ENCODE measurements around the gene APOA5. TPM values are rescaled to one million over a fixed set of nuclear protein-coding genes. Genes with fewer than 3 reads are reported as not detected.
A peak's percentile ranks its signal among the peaks of the same experiment; 100 is the strongest.

APOA5 gene
- total and polyA plus RNA-seq, 2 of the 13 experiments (the other 11 are each of a cell fraction or from before 2014, with no cell fraction given): 44.0 to 49.1 TPM

- TF ChIP-seq TSC22D2 (CRISPR knock-in tag; IDR thresholded peaks at IDR 0.05; ENCODE audit: borderline replicate concordance) (0 out of 2 replicates have a peak, but pooled peaks have one; percentile 32), CSRNP2 (CRISPR knock-in tag; conservative IDR thresholded peaks at IDR 0.05; ENCODE audit: low read depth) (no peak), MTF1 (CRISPR knock-in tag; IDR thresholded peaks at IDR 0.05) (no peak), ZNF512B (CRISPR knock-in tag; IDR thresholded peaks at IDR 0.05; ENCODE audit: borderline replicate concordance) (no peak), ATF3 (CRISPR knock-in tag; IDR thresholded peaks at IDR 0.05) (no peak), KMT2A (CRISPR knock-in tag; IDR thresholded peaks at IDR 0.05) (0 out of 2 replicates have a peak, but pooled peaks have one; percentile 59), KLF16 (CRISPR knock-in tag; IDR thresholded peaks at IDR 0.05) (peak in 1 of 2 experiments; percentile 82; a peak in 2 of 4 replicates), DMAP1 (CRISPR knock-in tag; IDR thresholded peaks at IDR 0.05) (0 out of 2 replicates have a peak, but pooled peaks have one; percentile 62), MNT (IDR thresholded peaks at IDR 0.05) (no peak; the same call in 1 of the 2 replicates), ZNF276 (CRISPR knock-in tag; IDR thresholded peaks at IDR 0.05; ENCODE audit: low read depth) (no peak; the same call in 1 of the 2 replicates), ZNF468 (CRISPR knock-in tag; IDR thresholded peaks at IDR 0.05) (no peak), CBX2 (IDR thresholded peaks at IDR 0.05; ENCODE audit: low read depth, low read length) (no peak), CBX2 (CRISPR knock-in tag; IDR thresholded peaks at IDR 0.05; ENCODE audit: low read depth) (no peak), ZHX1 (CRISPR knock-in tag; IDR thresholded peaks at IDR 0.05; ENCODE audit: low read depth) (no peak), ZNF567 (CRISPR knock-in tag; IDR thresholded peaks at IDR 0.05; ENCODE audit: borderline replicate concordance) (no peak), SRSF1 (optimal IDR thresholded peaks at IDR 0.05; ENCODE audit: low read depth, low read length) (peak; percentile 41), NCOA5 (CRISPR knock-in tag; IDR thresholded peaks at IDR 0.05) (no peak), ZNF839 (CRISPR knock-in tag; IDR thresholded peaks at IDR 0.05; ENCODE audit: borderline replicate concordance) (no peak)
Measured at GRCh38 chr11:116787786-116788486, 3.7 kb downstream of the APOA5 start, which contains the start of gene ZPR1 (continued).

Data from HepG2 (cell line).